GF-D8 (cell line): ENCODE results near the gene ARHGDIG.
"Not testable (repeated sequence)": the region's sequence is repeated elsewhere in the genome, so short reads cannot be mapped to it uniquely, and the experiment has no call there.

Source experiments
- DNase-seq: peaks from one replicate; lab custom pipeline; 2025; lab: John Stamatoyannopoulos, UW

The ARHGDIG gene

DNA sequence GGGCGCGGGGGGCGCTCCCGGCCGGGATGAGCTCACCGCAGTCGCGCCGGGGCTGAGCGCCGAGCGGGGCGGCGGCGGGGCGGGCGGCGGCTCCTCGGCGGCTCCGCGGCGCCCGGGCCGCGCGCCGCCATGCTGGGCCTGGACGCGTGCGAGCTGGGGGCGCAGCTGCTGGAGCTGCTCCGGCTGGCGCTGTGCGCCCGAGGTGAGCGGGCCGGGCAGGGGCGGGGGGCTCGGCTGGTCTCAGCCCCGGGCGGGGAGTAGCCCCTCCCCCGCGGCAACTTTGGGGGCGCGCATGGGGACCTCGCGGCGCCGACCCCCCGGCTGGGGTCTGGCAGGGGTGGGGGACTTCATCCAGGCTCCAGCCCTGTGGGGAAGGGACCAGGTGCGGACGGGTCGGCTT is at the start of gene ARHGDIG:
ARHGDIG (plus strand) TSS at position 40 of the 400 bp plus-strand sequence; CDS start at position 130, 90 bp downstream.
- no peak for DNase-seq

DNA sequence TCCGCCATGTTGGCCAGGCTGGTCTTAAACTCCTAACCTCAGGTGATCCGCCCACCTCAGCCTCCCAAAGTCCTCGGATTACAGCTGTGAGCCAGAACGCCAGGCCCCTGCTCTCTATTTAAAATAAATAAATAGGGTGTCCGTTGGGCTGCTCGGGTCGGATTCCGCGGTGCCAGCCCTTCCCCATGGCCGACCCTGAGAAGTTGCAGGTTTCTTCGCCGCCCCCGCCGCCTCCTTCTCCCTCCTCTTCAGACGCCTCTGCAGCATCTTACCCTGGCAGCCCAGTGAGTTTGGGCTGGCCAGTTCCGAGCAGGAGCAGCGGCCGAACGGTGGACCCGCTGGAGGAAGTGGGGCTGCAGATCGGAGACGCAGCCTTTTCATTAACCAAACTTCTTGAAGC is 49.4 kb upstream of the ARHGDIG start:
- DNase-seq, result no peak

DNA sequence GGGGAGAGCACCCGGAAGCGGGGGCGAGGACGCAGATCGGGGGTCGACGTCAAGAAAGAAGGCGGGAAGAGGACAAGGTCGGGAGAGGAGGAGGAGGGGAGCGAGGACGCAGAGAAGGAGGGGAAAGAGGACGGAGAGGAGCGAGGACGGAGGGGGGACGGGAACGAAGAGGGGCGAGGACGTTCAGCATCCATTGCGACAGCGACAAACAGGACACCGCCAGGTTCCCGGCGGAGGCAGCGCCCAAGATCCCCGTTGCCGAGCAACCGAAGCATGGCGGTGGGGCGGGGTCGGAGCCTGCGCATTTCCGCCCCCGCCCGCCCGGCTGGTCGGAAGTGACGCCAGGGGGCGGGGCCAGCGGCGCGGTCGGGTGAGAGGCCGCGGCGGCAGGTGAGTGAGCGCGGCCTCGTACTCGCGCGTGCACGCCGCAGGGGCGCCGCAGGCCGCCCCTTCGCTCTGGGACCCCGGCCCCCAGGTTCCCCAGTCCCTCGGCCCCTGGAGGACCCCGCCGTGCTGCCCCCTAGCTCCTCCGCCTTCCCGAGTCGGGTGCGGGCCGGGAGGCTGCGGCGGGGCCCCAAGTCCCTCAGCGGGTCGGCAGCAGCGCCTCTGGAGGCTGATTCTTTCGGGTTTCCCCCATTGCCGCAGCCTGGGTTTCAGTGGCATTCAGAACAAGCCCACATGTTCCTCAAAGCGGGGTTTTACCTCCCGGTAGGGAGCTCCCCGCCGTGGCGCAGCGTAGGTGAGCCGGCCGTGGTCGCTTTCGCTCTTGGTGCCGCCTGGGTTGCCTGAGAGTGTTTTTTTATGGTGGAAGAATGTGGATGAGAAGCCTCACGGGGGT is 45.7 kb upstream of the ARHGDIG start, which contains the start of gene FAM234A:
FAM234A (plus strand) TSS at position 354 of the 838 bp plus-strand sequence. CDS start 19,593 bp downstream, outside the sequence.
- peak; percentile 61 for DNase-seq

DNA sequence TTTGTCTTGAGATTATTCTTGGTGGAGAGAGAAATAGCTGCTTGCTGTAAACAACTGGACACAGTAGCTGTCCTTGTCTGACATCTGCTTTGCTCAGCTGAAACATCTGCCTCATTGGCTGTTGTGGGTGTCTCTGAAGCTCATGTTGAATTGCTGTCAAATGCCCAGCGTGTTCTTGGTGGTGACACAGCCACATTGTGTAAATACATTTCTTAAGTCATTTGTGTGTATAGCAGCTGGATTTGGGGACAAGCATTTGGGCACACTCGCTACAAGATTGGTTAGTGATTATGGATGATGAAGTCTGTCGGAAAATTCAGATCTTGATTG is 40.5 kb upstream of the ARHGDIG start:
- no peak for DNase-seq

DNA sequence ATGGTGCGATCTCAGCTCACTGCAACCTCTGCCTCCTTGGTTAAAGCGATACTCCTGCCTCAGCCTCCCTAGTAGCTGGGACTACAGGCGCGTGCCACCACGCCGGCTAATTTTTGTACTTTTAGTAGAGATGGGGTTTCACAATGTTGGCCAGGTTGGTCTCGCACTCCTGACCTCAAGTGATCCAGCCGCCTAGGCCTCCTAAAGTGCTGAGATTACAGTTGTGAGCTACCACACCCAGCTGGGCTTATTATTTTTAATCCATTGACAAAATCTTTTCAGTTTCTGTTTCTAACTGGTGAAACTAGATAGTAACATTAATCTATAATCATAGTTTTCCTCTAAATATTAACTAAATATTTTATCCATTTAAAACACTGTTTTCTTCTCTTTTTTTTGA is 39.8 kb upstream of the ARHGDIG start:
- no peak for DNase-seq

DNA sequence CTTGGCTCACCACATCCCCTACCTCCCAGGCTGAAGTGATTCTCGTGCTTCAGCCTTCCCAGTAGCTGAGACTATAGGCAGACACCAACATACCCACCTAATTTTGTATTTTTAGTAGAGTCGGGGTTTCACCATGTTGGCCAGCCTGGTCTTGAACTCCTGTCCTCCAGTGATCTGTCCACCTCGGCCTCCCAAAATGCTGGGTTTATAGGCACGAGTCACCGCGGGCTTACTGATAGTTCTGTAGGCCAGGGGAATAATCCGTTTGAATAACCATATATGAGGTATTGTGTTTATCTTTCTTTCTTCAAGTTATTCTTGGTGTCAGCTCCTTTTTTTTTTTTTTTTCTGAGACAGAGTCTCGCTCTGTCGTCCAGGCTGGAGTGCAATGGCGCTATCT is 38.1 kb upstream of the ARHGDIG start:
- no peak for DNase-seq

DNA sequence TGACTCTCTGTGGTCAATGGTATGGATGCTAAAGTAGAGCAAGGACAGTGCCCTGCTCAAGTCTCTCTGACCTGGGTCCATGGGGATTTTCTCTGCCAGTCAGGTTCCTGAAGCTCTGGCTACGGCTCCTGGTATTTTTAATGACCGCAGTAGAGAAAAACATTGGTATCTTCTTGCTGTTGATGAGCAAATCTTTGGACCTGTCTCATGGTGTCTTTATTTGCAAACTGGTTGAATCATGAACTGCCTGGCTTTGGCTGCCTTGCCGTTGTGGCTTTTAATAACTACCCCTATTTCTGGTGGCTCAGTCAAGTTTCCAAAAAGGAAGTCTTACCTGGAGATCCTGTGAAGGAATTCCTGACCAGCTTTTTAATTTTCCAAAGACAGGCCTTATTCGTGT is 37.0 kb upstream of the ARHGDIG start:
- no peak for DNase-seq

DNA sequence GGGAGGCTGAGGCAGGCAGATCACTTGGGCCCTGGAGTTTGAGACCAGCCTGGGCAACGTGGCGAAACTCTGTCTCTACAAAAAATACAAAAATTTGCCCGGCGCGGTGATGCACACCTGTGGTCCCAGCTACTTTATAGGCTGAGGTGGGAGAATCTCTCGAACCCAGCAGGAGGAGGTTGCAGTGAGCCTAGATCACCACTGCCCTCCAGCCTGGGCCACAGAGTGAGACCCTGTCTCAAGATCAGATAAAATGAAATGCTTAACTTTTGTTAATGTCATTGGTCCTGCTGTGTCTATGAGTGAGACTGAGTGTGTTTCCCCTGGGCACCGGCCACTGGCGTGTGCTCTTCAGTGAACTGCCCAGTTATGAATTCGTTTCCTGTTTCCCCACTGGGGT is 35.3 kb upstream of the ARHGDIG start:
- DNase-seq, result no peak

DNA sequence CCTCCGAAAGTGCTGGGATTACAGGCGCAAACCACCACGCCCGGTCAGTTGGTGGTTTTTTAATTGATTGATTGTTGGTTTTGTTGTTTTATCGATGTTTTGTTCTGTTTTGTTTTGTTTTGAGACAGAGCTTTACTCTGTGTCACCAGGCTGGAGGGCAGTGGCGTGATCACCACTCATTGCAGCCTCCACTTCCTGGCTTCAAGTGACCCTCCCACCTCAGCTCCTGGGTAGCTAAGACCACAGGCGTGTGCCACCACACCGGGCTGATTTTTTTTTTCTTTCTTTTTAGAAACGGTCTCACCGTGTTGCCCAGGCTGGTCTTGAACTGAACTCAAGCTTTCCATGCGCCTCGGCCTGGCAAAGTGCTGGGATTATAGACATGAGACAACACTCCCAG is 33.4 kb upstream of the ARHGDIG start:
- no peak for DNase-seq

DNA sequence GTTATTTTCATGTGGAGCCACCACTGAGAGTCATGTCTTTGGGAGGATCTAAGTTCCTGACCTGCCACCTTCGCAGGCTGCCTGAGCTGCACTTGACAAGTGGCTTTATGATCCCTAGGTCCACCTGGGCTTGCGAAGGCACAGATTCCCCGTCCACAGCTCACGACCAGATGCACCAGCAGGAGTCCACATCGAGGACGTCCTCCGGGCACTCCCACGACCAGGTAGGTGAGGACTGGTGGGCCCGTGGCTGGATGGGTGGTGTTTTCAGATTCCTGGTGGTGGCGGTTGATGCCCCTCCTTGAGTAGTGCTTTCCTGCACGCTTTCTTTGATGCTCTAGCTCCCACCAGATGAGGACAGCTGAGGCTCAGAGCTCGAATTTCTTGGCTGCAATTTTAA is 31.0 kb upstream of the ARHGDIG start:
- no peak for DNase-seq

DNA sequence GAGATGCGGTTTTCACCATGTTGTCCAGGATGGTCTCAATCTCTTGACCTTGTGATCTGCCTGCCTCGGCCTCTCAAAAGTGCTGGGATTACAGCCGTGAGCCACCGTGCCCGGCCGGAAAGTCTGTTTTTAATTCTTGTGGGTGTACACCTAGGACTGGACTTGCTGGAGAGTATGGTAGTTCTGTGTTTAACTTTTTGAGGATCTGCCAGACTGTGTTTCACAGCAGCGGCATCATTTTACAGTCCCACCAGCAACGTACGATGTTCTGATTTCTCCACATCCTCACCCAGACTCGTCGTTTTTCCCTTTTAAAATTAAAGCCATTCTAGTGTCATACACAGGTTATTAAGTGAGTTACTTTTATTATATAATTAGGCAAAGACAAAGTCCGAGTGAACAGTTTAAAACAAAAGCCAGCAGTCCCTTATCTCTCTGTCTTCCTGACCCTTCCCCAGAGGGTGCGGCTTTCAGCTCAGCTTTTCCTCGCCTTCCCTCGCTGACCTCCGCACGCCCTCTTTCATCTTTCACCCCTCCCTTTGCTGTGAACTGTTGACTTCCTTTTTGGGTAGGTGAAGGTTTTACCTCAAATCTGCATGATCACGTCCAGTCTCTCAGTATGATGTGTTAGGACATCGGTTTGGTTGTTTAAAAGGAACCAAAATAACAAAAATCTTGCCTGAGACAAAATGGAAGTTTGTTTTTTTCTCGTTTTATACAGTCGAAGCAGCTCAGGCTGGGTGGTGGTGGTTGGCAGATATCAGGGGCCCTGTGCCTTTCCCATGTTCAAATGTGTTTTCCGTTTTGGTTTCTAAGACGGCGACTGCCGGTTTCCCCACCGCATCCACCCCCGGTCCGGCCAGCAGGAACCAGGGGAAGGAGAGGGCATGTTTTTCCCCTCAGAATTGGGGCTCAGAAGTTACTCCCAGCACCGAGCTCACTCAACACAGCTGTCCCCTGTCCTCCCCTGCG is 27.7 kb upstream of the ARHGDIG start:
- peak; percentile 60 for DNase-seq

DNA sequence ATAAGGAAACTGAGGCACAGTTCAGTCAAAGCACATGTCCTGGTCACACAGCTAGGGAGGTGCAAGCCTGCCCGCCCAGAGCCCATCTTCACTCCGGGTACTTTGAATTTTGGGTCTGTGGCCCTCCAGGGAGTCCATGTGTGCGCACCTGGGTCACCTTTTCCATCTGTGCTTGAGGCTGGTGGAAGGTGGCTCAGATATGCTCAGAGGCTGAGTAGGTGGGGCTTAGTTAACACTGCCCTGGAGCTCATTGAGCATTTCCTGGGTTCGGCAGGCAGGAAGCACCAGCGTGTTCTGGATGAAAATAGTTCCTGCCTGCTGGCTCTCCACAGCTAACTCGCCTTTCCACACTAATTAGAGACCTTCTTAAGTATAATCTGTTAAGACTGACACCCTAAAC is 26.6 kb upstream of the ARHGDIG start:
- no peak for DNase-seq

DNA sequence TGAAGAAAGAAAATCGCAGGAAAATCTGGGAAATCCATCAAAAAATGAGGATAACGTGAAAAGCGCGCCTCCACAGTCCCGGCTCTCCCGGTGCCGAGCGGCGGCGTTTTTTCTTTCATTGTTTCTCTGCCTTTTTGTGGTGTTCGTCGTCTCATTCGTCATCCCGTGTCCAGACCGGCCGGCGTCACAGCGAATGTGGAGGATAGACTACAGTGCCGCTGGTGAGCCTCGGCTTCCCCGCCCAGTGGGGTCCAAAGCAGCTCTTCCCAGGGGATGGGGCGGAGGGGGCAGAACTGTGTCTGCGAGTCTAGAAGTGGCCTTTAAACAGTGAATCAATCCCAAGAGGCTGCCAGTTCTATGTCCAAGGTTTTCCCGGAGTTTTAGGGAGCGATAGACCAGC is 25.9 kb upstream of the ARHGDIG start:
- no peak for DNase-seq

DNA sequence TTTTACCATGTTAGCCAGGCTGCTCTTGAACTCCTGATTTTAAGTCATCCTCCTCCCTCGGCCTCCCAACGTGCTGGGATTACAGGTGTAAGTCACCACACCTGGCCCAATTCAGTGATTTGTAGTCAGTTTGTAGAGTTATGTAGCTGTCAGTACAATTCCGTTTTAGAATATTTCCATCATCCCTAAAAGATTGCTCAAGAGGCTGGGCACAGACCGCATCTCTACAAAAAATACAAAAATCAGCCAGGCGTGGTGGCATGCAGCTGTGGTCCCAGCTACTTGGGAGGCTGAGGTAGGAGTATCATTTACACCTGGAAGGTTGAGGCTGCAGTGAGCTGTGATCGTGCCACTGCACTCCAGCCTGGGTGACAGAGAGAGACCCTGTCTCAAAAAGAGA is 25.2 kb upstream of the ARHGDIG start:
- DNase-seq, result no peak

DNA sequence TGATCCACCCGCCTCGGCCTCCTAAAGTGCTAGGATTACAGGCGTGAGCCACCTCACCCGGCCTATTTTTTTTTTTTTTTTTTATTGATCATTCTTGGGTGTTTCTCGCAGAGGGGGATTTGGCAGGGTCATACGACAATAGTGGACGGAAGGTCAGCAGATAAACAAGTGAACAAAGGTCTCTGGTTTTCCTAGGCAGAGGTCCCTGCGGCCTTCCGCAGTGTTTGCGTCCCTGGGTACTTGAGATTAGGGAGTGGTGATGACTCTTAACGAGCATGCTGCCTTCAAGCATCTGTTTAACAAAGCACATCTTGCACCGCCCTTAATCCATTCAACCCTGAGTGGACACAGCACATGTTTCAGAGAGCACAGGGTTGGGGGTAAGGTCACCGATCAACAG is 22.3 kb upstream of the ARHGDIG start:
- not testable (repeated sequence) for DNase-seq

DNA sequence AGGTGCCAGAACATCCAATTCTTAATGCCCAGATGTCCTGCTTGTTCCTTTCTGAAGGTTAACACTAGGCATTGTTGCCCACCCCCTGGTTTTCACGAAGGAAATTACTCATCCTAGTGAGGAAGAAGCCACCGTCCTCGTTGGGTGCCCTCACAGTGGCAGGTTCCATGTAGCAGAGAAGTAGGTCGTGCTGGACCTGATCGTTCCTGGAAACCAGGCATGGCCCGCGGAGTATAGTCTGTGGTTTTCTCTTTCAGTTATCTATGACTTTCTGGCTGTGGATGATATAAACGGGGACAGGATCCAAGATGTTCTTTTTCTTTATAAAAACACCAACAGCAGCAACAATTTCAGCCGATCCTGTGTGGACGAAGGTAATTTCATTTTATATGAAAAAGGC is 21.2 kb upstream of the ARHGDIG start:
- DNase-seq, result no peak

DNA sequence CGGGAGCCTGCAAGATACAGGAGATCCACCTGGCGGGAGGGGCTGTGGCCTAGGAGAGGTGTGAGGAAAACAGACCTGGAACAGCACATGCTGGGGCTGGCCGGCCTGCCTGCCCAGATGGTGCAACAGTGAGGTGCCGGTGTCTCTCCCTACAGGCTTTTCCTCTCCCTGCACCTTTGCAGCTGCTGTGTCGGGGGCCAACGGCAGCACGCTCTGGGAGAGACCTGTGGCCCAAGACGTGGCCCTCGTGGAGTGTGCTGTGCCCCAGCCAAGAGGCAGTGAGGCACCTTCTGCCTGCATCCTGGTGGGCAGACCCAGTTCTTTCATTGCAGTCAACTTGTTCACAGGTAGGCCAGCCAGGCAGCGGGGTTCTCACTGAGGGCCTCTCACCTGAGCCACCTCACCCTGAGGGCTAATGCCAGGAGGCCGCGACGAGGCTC is 20.6 kb upstream of the ARHGDIG start:
- DNase-seq, result no peak

DNA sequence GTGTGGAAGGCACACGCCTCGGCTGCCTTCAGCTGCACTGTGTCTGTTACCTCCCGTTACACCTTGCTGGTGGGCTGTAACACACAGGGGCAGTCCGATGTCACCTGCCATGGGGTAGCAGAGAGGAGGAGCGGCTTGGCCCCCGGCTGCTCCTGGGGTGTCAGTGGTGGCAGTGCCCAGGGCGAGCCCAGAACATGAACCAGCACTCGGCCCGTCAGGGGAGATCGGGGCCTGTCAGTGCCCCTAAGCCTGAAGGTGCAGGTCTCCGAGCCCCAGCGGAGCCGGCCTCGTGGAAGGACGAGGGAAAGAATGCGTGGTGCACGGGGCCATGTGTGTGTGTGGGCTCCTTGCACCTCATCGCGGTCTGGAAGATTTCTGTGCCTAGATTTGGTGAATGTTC is 20.1 kb upstream of the ARHGDIG start:
- DNase-seq, result no peak

DNA sequence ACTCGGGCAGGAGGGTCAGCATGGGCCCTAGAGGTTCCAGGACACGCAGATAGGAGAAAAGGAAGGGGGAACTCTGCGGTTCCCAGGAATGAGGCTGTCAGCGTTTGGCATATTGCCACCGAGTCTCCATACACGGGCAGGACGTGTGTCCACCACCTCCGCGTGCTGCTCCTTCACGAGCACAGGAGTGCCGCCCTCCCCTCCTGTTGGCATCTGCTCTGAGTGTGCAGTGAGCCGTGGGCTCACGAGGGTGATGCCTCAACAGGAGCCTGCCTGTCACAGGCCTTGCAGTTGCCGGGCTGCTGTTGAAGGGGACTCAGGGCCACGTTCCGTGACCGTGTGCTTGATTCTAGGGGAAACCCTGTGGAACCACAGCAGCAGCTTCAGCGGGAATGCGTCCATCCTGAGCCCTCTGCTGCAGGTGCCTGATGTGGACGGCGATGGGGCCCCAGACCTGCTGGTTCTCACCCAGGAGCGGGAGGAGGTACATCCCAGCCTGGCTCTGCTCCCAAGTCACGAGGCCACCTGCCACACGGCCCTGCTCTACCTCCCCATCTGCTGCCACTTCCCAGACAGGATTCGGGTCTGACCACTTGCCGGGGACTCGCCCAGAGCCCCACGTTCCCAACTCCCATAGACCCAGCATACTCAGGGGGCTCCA is 19.2 kb upstream of the ARHGDIG start:
- no peak for DNase-seq

DNA sequence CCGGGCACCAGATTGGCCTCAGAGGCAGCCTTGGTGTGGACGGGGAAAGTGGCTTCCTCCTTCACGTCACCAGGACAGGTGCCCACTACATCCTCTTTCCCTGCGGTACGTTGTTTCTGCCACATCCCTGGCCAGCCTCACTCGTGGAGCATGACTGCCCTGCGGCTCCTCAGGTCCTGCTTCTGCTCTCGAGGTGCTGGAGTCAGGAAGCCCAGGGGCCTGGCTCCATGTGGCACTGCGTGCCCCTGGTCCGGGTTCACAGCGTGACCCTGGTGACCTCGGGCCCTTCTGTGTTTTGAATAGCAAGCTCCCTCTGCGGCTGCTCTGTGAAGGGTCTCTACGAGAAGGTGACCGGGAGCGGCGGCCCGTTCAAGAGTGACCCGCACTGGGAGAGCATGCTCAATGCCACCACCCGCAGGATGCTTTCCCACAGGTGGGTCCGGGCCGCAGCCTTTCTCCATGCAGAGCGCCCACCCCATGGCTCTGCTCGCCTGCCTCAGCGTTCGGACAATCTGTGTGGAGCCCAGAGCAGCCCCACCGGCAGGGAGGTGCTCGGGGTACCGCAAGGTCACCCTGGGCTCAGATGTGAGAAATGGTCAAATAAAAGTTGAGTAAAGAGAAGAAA is 18.2 kb upstream of the ARHGDIG start:
- no peak for DNase-seq

DNA sequence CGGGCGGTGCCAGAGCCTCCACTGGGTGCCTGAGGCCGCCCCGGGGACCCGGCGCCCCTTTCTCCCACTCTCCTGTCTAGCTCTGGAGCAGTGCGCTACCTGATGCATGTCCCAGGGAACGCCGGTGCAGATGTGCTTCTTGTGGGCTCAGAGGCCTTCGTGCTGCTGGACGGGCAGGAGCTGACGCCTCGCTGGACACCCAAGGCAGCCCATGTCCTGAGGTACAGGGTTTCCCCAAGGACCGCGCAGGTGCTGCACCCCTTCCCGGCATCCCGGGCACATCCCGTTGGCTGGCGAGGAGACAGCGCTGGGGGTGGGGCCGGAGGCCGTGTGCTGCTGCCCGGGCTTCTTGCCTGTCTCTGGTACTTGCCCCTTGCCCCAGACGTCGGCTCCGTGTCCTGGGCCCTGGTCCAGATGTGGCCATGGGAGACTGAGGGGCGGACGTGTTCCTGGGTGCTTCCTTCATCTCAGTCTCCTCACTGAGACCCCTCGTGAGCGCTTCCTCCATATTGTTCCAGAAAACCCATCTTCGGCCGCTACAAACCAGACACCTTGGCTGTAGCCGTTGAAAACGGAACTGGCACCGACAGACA is 17.1 kb upstream of the ARHGDIG start:
- DNase-seq, result no peak

DNA sequence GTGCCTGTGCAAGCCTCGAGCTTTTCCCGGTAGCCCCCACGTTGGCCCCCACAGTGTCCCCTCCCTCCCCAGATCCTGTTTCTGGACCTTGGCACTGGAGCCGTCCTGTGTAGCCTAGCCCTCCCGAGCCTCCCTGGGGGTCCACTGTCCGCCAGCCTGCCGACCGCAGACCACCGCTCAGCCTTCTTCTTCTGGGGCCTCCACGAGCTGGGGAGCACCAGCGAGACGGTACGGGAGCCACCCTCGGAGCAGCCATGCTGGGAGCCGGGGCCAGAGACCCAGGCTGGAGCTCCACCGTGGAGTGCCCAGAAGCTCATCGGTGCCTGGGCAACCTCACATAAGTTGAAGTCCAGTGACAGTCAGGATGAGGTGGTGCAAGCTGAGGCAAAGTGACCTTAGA is 16.4 kb upstream of the ARHGDIG start:
- no peak for DNase-seq
